Activated CD4-positive, alpha-beta T cell treated with anti-CD3 and anti-CD28 coated beads for 24 hours (primary cell): ENCODE data around the gene APC.
"Not testable (repeated sequence)": the region's sequence is repeated elsewhere in the genome, so short reads cannot be mapped to it uniquely, and the experiment has no call there.

Experiments used
- DNase-seq, 2 donors: peaks; one replicate each; pipeline ENCODE4 v3.0.0-alpha.2; 2020; ENCODE audit warnings: low read depth in 2 of 2

Gene APC

DNA sequence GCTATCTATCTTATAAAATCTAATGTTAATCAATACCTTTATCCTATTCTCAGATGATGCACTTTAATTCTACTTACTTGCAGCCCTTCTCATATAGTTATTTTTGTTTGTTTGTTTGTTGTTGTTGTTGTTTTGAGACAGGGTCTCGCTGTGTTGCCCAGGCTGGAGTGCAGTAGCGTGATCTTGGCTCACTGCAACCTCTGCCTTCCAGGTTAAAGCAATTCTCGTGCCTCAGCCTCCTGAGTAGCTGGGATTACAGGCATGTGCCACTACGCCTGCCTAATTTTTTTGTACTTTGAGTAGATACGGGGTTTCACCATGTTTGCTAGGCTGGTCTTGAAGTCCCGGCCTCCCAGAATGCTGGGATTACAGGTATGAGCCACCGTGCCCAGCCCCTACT is 20.8 kb upstream of the APC start:
- not testable (repeated sequence) for DNase-seq

GRCh38 chr5:112717506-112718082 is 20.1 kb upstream of the APC start:
- DNase-seq: no peak

- DNase-seq: no peak
Observed at GRCh38 chr5:112718344-112718743, 19.3 kb upstream of the APC start.

- DNase-seq: no peak
Observed at GRCh38 chr5:112720576-112720975, 17.1 kb upstream of the APC start.

GRCh38 chr5:112724901-112725300 is 12.8 kb upstream of the APC start:
- no peak for DNase-seq

DNA sequence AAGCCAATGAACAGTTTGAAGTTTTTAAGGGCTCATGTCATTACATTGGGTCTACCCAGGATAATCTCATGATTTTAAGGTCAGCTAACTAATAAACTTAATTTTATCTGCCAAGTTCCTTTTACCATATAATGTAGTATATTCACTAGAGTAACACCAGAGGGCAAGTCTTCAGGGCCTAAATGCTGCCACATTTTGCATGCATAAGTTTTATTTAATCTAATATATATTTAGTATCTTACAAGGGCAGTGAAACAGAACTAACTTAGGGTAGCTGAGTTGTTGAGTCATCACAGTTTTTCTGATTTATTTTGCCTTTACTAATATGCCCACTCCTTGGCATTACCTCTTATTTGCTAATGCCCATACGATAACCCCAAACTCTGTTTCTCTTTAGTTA is 8.1 kb upstream of the APC start:
- no peak for DNase-seq

- no peak for DNase-seq
Observed at GRCh38 chr5:112732131-112732530, 5.6 kb upstream of the APC start.

GRCh38 chr5:112733586-112733985 is 4.1 kb upstream of the APC start:
- DNase-seq: no peak

DNA sequence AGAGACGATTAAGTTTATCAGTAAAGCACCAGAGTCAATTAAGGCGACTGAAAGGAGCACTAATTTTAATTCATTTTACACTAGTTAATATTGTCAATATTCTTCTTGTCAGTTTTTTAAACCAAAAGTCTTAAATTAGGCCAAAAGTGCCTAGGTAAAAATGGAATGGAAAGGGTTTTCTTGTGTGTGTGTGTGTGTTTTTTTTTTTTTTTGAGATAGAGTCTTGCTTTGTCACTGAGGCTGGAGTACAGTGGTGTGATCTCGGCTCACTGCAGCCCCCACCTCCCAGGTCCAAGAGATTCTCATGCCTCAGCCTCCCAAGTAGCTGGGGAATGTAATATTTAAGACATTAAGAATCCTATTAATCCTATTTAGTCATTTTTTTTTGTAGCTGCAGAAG is 3.1 kb upstream of the APC start:
- no peak for DNase-seq

- no peak for DNase-seq
Observed at GRCh38 chr5:112735702-112736101, 2.0 kb upstream of the APC start.

GRCh38 chr5:112737070-112737462 is 619 bp upstream of the APC start:
- no peak for DNase-seq

GRCh38 chr5:112738191-112738560 is 491 bp downstream of the APC start:
- no peak for DNase-seq

GRCh38 chr5:112742424-112742823 is 4.7 kb downstream of the APC start:
- no peak for DNase-seq

DNA sequence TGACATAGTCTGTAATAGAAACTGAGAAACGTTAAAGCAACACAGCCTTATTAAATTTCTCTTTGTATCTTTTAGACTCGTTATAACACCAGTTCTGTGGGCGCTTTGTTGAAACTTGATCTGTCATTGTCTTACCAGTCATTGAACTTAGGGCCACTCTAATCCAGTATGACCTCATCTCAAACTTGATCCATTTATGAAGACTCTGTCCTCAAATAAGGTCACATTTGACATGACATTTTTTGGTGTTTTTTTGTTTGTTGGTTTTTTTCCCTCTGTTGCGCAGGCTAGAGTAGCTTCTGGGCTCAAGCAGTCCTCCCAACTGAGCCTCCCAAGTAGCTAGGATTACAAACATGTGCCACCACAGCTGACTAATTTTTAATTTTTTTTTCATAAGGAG is 5.9 kb downstream of the APC start:
- DNase-seq: no peak

DNA sequence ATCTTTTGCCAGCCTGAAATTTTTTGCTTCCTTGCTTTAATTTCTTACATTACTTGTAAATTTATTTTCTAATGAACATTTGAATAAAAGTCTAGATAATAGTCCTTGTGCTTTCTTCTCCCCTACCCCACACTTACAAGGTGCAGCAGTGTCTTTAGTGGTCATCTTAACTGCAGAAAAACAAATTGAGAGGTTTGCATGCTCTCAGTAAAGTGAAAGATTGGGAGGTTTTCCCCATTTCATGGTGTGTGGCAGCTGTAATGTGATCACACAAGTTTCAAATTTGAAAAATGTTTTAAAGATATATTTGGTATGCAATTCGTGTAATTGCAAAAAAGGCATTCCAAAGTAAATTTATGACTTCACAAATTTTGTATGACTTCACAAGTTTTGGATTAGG is 14.7 kb downstream of the APC start:
- DNase-seq: no peak

DNA sequence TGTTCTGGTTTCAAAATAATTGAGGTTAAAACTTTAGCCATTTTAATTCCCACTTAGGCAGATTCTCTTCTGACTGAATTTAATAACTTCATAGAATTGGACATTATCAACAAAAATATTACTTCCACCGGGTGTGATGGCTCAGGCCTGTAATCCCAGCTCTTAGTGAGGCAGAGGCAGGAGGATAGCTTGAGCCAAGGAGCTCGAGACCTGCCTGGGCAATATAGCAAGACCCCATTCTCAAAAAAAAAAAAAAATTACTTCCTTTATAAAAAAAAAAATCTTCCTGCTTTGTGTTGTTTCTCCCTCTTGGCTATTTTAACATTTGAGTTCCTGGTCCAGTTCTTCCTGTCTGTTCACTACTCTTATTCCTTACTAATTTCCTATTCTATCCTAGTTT is 18.0 kb downstream of the APC start:
- no peak for DNase-seq

- no peak for DNase-seq
Observed at GRCh38 chr5:112757468-112758208, 20.0 kb downstream of the APC start.

GRCh38 chr5:112758676-112759075 is 21.0 kb downstream of the APC start:
- DNase-seq: no peak

GRCh38 chr5:112762113-112762810 is 24.6 kb downstream of the APC start:
- DNase-seq: no peak

DNA sequence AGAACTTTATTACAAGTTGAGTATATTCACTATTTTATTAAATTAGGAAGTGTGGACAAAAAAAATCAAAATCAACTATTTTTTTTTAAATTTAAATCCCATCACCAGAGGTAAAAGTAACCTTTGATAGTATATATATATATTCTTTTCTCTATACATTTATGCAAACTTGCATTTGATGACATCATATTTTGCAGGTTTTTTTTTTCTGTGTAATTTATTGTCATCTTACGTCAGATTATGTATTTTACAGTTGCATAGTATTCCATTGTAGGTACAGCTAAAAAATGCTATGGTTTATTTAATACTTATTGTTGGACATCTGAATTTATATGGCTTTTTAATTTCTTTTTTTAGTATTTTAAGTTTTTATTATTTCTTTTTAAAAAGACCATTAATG is 25.5 kb downstream of the APC start:
- no peak for DNase-seq

- DNase-seq: no peak
Observed at GRCh38 chr5:112772124-112772523, 34.4 kb downstream of the APC start.

DNA sequence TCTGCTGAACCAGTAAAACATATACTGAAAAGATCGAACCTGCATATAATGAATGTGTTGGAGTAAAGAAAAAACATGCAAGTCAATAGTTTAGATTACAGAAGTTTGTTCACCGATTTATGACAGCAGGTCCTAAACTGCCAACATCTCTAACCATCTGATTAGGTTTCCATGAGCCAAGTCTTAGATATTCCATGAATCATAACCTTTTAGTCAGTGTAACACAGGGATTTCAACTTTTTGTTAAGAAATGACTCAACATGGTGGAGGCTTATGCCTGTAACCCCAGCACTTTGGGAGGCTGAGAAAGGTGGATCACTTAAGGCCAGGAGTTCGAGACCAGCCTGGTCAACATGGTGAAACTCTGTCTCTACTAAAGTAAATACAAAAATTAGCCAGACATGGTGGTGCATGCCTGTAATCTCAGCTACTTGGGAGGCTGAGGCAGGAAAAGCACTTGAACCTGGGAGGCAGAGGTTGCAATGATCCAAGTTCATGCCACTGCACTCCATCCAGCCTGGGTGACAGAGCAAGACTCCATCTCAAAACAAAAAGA is 38.7 kb downstream of the APC start:
- no peak for DNase-seq

DNA sequence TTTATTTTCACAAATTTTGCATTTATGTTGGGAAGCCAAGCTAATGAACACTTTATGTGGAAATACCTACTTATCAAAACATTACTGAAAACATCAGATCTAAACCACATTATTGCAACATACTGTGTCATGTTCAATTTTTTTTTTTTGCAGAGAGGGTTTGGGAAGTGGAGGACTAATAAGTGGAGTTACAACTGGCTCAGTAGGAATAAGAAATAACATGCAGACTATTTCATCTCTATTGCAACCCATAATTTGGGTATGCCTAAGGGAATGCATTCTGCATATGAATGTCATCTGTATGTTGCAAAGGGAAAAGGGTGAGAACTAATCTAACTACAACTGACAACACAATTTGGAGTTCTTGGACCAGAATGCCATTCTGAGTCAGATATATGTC is 41.8 kb downstream of the APC start:
- DNase-seq: no peak
